Activated T-helper 1 cell treated with anti-CD3 and anti-CD28 coated beads, Interleukin-2, amount 50 U/mL, for 16 hours (primary cell): ENCODE results near the gene SUGCT.
"Not testable (repeated sequence)": the region's sequence is repeated elsewhere in the genome, so short reads cannot be mapped to it uniquely, and the experiment has no call there.

Source experiments
- DNase-seq, 2 donors: peaks; one replicate each; pipeline ENCODE4 v3.0.0-alpha.2; 2020; ENCODE audit warnings: low read depth in 1 of 2, low spot score in 1 of 2

SUGCT gene

GRCh38 chr7:40400525-40400924 lies 265.7 kb downstream of the SUGCT start:
- no peak for DNase-seq

- DNase-seq = no peak
These were observed 266.6 kb downstream of the SUGCT start for GRCh38 chr7:40401406-40401805.

- no peak for DNase-seq
These were observed 267.9 kb downstream of the SUGCT start for GRCh38 chr7:40402661-40403060.

GRCh38 chr7:40403703-40404476 lies 269.1 kb downstream of the SUGCT start:
- no peak for DNase-seq

GRCh38 chr7:40405991-40406390 lies 271.2 kb downstream of the SUGCT start:
- no peak for DNase-seq

GRCh38 chr7:40412323-40412722 lies 277.5 kb downstream of the SUGCT start:
- no peak for DNase-seq

GRCh38 chr7:40414704-40415103 lies 279.9 kb downstream of the SUGCT start:
- not testable (repeated sequence) for DNase-seq

- no peak for DNase-seq
These were observed 283.6 kb downstream of the SUGCT start for GRCh38 chr7:40418448-40418847.

- DNase-seq = no peak
These were observed 284.2 kb downstream of the SUGCT start for GRCh38 chr7:40418983-40419382.

GRCh38 chr7:40419806-40420205 lies 285.0 kb downstream of the SUGCT start:
- DNase-seq = no peak

GRCh38 chr7:40421433-40421832 lies 286.6 kb downstream of the SUGCT start:
- no peak for DNase-seq

GRCh38 chr7:40425696-40426095 lies 290.9 kb downstream of the SUGCT start:
- no peak for DNase-seq

- no peak for DNase-seq
These were observed 293.6 kb downstream of the SUGCT start for GRCh38 chr7:40428421-40428820.

GRCh38 chr7:40429826-40430225 lies 295.0 kb downstream of the SUGCT start:
- no peak for DNase-seq

- DNase-seq = no peak
These were observed 297.2 kb downstream of the SUGCT start for GRCh38 chr7:40432046-40432445.

- no peak for DNase-seq
These were observed 301.9 kb downstream of the SUGCT start for GRCh38 chr7:40436710-40437109.

GRCh38 chr7:40437498-40437897 lies 302.7 kb downstream of the SUGCT start:
- no peak for DNase-seq

GRCh38 chr7:40437936-40438634 lies 303.3 kb downstream of the SUGCT start:
- DNase-seq = no peak

GRCh38 chr7:40439686-40440085 lies 304.9 kb downstream of the SUGCT start:
- DNase-seq = no peak

- DNase-seq = no peak
These were observed 312.5 kb downstream of the SUGCT start for GRCh38 chr7:40447345-40447744.

GRCh38 chr7:40455485-40455884 lies 320.7 kb downstream of the SUGCT start:
- DNase-seq = no peak

GRCh38 chr7:40457776-40458480 lies 323.1 kb downstream of the SUGCT start:
- no peak for DNase-seq
